ENCODE measurements around the gene LAMA3.

DNA sequence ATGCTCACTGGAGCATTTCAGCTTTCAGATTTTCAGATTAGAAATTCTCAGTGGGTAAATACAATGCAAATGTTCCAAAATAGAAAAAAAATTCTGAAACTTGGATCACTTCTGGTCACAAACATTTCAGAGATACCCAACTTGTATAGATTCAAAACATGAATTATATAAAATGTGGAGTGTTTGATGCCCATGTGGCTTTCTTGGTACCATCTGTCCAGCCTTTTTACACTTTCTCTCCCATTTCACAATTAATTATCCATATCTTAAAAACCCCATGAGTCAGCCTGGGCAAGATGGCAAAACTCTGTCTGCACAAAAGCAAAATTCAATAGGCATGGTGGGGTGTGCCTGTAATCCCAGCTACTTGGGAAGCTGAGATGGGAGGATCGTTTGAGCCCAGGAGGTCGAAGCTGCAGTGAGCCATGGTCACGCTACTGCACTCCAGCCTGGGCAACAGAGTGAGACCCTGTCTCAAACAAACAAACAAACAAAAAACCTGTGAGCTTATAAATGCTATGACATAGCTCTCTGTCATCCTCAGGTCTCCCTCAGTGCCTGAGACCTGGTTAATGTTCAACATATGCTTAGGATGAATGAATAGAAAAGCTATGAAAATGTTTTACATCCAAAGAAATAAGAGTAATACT, 179.0 kb downstream of the LAMA3 start:
- TF ChIP-seq, protein P1, sequence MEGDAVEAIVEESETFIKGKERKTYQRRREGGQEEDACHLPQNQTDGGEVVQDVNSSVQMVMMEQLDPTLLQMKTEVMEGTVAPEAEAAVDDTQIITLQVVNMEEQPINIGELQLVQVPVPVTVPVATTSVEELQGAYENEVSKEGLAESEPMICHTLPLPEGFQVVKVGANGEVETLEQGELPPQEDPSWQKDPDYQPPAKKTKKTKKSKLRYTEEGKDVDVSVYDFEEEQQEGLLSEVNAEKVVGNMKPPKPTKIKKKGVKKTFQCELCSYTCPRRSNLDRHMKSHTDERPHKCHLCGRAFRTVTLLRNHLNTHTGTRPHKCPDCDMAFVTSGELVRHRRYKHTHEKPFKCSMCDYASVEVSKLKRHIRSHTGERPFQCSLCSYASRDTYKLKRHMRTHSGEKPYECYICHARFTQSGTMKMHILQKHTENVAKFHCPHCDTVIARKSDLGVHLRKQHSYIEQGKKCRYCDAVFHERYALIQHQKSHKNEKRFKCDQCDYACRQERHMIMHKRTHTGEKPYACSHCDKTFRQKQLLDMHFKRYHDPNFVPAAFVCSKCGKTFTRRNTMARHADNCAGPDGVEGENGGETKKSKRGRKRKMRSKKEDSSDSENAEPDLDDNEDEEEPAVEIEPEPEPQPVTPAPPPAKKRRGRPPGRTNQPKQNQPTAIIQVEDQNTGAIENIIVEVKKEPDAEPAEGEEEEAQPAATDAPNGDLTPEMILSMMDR (conservative IDR thresholded peaks at IDR 0.05; ENCODE audit: low read length), result no peak
- TF ChIP-seq EZH2phosphoT487 (IDR thresholded peaks at IDR 0.05; ENCODE audit: borderline replicate concordance), result no peak

All from Loucy (cell line).